Endodermal cell (in vitro differentiated cells): ENCODE data around the gene ZNF750. TPM values are rescaled to one million over a fixed set of nuclear protein-coding genes. Genes with fewer than 3 reads are reported as not detected.

ENCODE experiments used
- DNase-seq: peaks from one replicate; pipeline ENCODE4 v3.0.0-alpha.2; 2017
- H3K27ac ChIP-seq: 2 replicates; pipeline ENCODE4 v1.5.1; 2013; ENCODE audit warnings: mild to moderate bottlenecking, low read depth, low read length, moderate library complexity
- H3K27me3 ChIP-seq: 2 replicates; pipeline ENCODE4 v1.6.1; 2013; ENCODE audit warnings: mild to moderate bottlenecking, low read length, moderate library complexity; ENCODE audit not compliant: insufficient read depth, control insufficient read depth, poor library complexity, severe bottlenecking
- H3K36me3 ChIP-seq: 2 replicates; pipeline ENCODE4 v1.7.0; 2013; ENCODE audit warnings: mild to moderate bottlenecking, low read length, moderate library complexity; ENCODE audit not compliant: control insufficient read depth, insufficient read depth
- H3K4me1 ChIP-seq: one replicate; pipeline ENCODE4 v1.7.0; 2013; ENCODE audit warnings: low read length; ENCODE audit not compliant: control insufficient read depth, insufficient read depth
- H3K4me3 ChIP-seq: 2 replicates; pipeline ENCODE4 v1.5.1; 2013; ENCODE audit warnings: mild to moderate bottlenecking, low read length, moderate library complexity
- H3K9ac ChIP-seq: 2 replicates; pipeline ENCODE4 v1.6.1; 2013; ENCODE audit warnings: mild to moderate bottlenecking, low read length, moderate library complexity; ENCODE audit not compliant: poor library complexity, severe bottlenecking; ENCODE audit errors: extremely low read depth
- H3K9me3 ChIP-seq: 2 replicates; pipeline ENCODE4 v1.6.1; 2013; ENCODE audit warnings: mild to moderate bottlenecking, low read length, moderate library complexity; ENCODE audit not compliant: control insufficient read depth
- H3K27ac Mint-ChIP-seq: 2 replicates; pipeline ENCODE4 v1.8.0; 2020; ENCODE audit warnings: mixed read lengths
- H3K27me3 Mint-ChIP-seq: 2 replicates; pipeline ENCODE4 v1.8.0; 2021; ENCODE audit warnings: mild to moderate bottlenecking, mixed read lengths; ENCODE audit not compliant: insufficient read depth
- H3K36me3 Mint-ChIP-seq: 2 replicates; pipeline ENCODE4 v1.8.0; 2020; ENCODE audit warnings: low read depth, mixed read lengths
- H3K4me1 Mint-ChIP-seq: 2 replicates; pipeline ENCODE4 v1.8.0; 2020; ENCODE audit warnings: mixed read lengths
- H3K4me3 Mint-ChIP-seq: 2 replicates; pipeline ENCODE4 v1.8.0; 2020; ENCODE audit warnings: mild to moderate bottlenecking, moderate library complexity, mixed read lengths
- H3K9me3 Mint-ChIP-seq: 2 replicates; pipeline ENCODE4 v1.8.0; 2020; ENCODE audit warnings: mild to moderate bottlenecking, mixed read lengths
- CTCF ChIP-seq: fragments of 200-600 bp; sonication (generic); conservative IDR thresholded peaks from 2 replicates; pipeline ENCODE4 v1.5.0; 2021; ENCODE audit warnings: antibody characterized with exemption, mild to moderate bottlenecking
- WGBS, 2 experiments: methylation state at CpG; one replicate each; pipeline versions ENCODE4 v1.1.5 to v1.1.7; 2013; ENCODE audit warnings: missing lambda C conversion rate in 2 of 2, mixed read lengths in 1 of 2; ENCODE audit not compliant: insufficient coverage in 1 of 2, insufficient read length in 1 of 2; 5-methylcytosine and 5-hydroxymethylcytosine counted together
- total RNA-seq, 2 donors: library from RNA; stranded (reverse); fragmentation: NEBNext Ultra II Directional in 1 of 2; extraction: Animal tissue kit (Norgen Biotek cat#: 25700) in 1 of 2; gene quantifications; 2 replicates in 1 of 2; 3 replicates in 1 of 2; pipeline ENCODE4 v1.2.1, GENCODE V29; 2021

ZNF750 gene
- total RNA-seq, 2 donors from 2014 or later: not detected

- DNase-seq: no peak
- H3K9me3 Mint-ChIP-seq: no peaks in the 10 kb centered on the region
- peaks cover 12% of the 10 kb centered on the region for H3K4me1 Mint-ChIP-seq
- WGBS, 2 experiments: 94% methylated on average over 27 to 33 of the region's 33 CpGs
- no peaks in the 10 kb centered on the region for H3K27me3 Mint-ChIP-seq
- Histone ChIP-seq H3K27me3 (no peaks in the 10 kb centered on the region), H3K9ac (no peak overlapping the region), H3K36me3 (peaks cover 25% of the 10 kb centered on the region), H3K4me1 (peaks cover 3% of the 10 kb centered on the region), H3K27ac (no peak overlapping the region), H3K4me3 (no peak overlapping the region), H3K9me3 (no peaks in the 10 kb centered on the region)
- TF ChIP-seq CTCF: no peak
- H3K4me3 Mint-ChIP-seq: no peak overlapping the region
- H3K36me3 Mint-ChIP-seq: peaks cover 13% of the 10 kb centered on the region
- no peak overlapping the region for H3K27ac Mint-ChIP-seq
Observed at GRCh38 chr17:82872591-82873520, 33.0 kb upstream of the ZNF750 start.

GRCh38 chr17:82871776-82872561, 32.1 kb upstream of the ZNF750 start:
- no peak for DNase-seq
- no peak for TF ChIP-seq CTCF
- Histone ChIP-seq H3K27ac (no peak overlapping the region), H3K9me3 (no peaks in the 10 kb centered on the region), H3K9ac (no peak overlapping the region), H3K4me3 (no peak overlapping the region), H3K36me3 (peaks cover 21% of the 10 kb centered on the region), H3K4me1 (peaks cover 3% of the 10 kb centered on the region), H3K27me3 (no peaks in the 10 kb centered on the region)
- H3K4me1 Mint-ChIP-seq: peaks cover 12% of the 10 kb centered on the region
- H3K27me3 Mint-ChIP-seq: no peaks in the 10 kb centered on the region
- H3K27ac Mint-ChIP-seq: peak overlapping the region; percentile 66
- no peaks in the 10 kb centered on the region for H3K9me3 Mint-ChIP-seq
- WGBS, 2 experiments: 91 to 93% methylated on average over 28 to 41 of the region's 41 CpGs
- peaks cover 13% of the 10 kb centered on the region for H3K36me3 Mint-ChIP-seq
- H3K4me3 Mint-ChIP-seq: no peak overlapping the region

- H3K4me1 Mint-ChIP-seq: peaks cover 12% of the 10 kb centered on the region
- no peaks in the 10 kb centered on the region for H3K27me3 Mint-ChIP-seq
- Histone ChIP-seq H3K27ac (no peak overlapping the region), H3K36me3 (peaks cover 21% of the 10 kb centered on the region), H3K9ac (no peak overlapping the region), H3K9me3 (no peaks in the 10 kb centered on the region), H3K4me3 (no peak overlapping the region), H3K4me1 (peaks cover 2% of the 10 kb centered on the region), H3K27me3 (no peaks in the 10 kb centered on the region)
- WGBS, 2 experiments: 94 to 98% methylated on average over 18 to 31 of the region's 31 CpGs
- no peak overlapping the region for H3K4me3 Mint-ChIP-seq
- no peaks in the 10 kb centered on the region for H3K9me3 Mint-ChIP-seq
- no peak for DNase-seq
- TF ChIP-seq CTCF: peak; percentile 57
- H3K27ac Mint-ChIP-seq: no peak overlapping the region
- H3K36me3 Mint-ChIP-seq: peaks cover 13% of the 10 kb centered on the region
Observed at GRCh38 chr17:82871056-82871775, 31.4 kb upstream of the ZNF750 start.
